Liver (tissue), 9 donors: Measurements from ENCODE around the gene SNHG17. TPM values are rescaled to one million over a fixed set of nuclear protein-coding genes. Genes with fewer than 3 reads are reported as not detected.

Source experiments
- DNase-seq: peaks from one replicate; pipeline ENCODE4 v3.0.0-alpha.2; 2017; ENCODE audit warnings: low spot score
- H3K27ac ChIP-seq, 2 donors: one replicate each; pipeline ENCODE4 v1.7.0; 2013; ENCODE audit warnings: inconsistent platforms in 2 of 2, low read length in 2 of 2, control low read depth in 1 of 2, low read depth in 1 of 2, mild to moderate bottlenecking in 1 of 2
- H3K27me3 ChIP-seq, 4 donors: one replicate each; pipeline versions ENCODE4 v1.6.1 to v1.7.0; 2013; ENCODE audit warnings: low read length in 3 of 4, inconsistent platforms in 1 of 4, mild to moderate bottlenecking in 1 of 4, moderate library complexity in 1 of 4; ENCODE audit not compliant: control insufficient read depth in 4 of 4, insufficient read depth in 4 of 4
- H3K36me3 ChIP-seq, 4 donors: one replicate each; pipeline versions ENCODE4 v1.6.1 to v1.7.0; 2013; ENCODE audit warnings: low read length in 3 of 4, mild to moderate bottlenecking in 3 of 4, low read depth in 1 of 4, moderate library complexity in 1 of 4; ENCODE audit not compliant: control insufficient read depth in 4 of 4, insufficient read depth in 3 of 4
- H3K4me1 ChIP-seq, 4 donors: one replicate each; pipeline versions ENCODE4 v1.6.1 to v1.7.0; 2013; ENCODE audit warnings: low read length in 3 of 4, mild to moderate bottlenecking in 3 of 4, moderate library complexity in 1 of 4; ENCODE audit not compliant: control insufficient read depth in 4 of 4, insufficient read depth in 4 of 4
- H3K4me3 ChIP-seq, 3 donors: one replicate each; pipeline versions ENCODE4 v1.6.1 to v1.7.0; 2013; ENCODE audit warnings: low read length in 3 of 3, control low read depth in 1 of 3, low read depth in 1 of 3, mild to moderate bottlenecking in 1 of 3
- H3K9ac ChIP-seq, 2 donors: one replicate each; pipeline ENCODE4 v1.7.0; 2013; ENCODE audit warnings: low read length in 2 of 2, mild to moderate bottlenecking in 2 of 2, moderate library complexity in 2 of 2, control low read depth in 1 of 2, low read depth in 1 of 2
- H3K9me3 ChIP-seq, 4 donors: one replicate each; pipeline versions ENCODE4 v1.6.1 to v1.7.0; 2013; ENCODE audit warnings: low read length in 3 of 4; ENCODE audit not compliant: control insufficient read depth in 4 of 4
- EGR1 ChIP-seq, 2 donors: IDR thresholded peaks; 2 replicates each; pipeline ENCODE4 v1.6.1; 2016 to 2018; ENCODE audit warnings: antibody characterized with exemption in 2 of 2, low read depth in 2 of 2
- FOXA1 ChIP-seq: IDR thresholded peaks from 2 replicates; pipeline ENCODE4 v1.6.1; 2016; ENCODE audit warnings: antibody characterized with exemption
- FOXA2 ChIP-seq: IDR thresholded peaks from 2 replicates; pipeline ENCODE4 v1.6.1; 2016; ENCODE audit warnings: antibody characterized with exemption
- GABPA ChIP-seq, 2 donors: IDR thresholded peaks in 1 of 2; conservative IDR thresholded peaks in 1 of 2; 2 replicates each; pipeline ENCODE4 v1.6.1; 2016; ENCODE audit warnings: antibody characterized with exemption in 2 of 2, mild to moderate bottlenecking in 1 of 2, moderate library complexity in 1 of 2
- HNF4A ChIP-seq, 2 donors: conservative IDR thresholded peaks; 2 replicates each; pipeline ENCODE4 v1.6.1; 2016; ENCODE audit warnings: antibody characterized with exemption in 2 of 2, mild to moderate bottlenecking in 2 of 2
- HNF4G ChIP-seq: IDR thresholded peaks from 2 replicates; pipeline ENCODE4 v1.6.1; 2016; ENCODE audit warnings: antibody characterized with exemption
- JUND ChIP-seq, 2 donors: IDR thresholded peaks; 2 replicates each; pipeline ENCODE4 v1.6.1; 2016; ENCODE audit warnings: antibody characterized with exemption in 2 of 2
- NR2F2 ChIP-seq: IDR thresholded peaks from 2 replicates; pipeline ENCODE4 v1.6.1; 2016; ENCODE audit warnings: antibody characterized with exemption
- RAD21 ChIP-seq, 2 donors: IDR thresholded peaks; 2 replicates each; pipeline ENCODE4 v1.6.1; 2016; ENCODE audit warnings: antibody characterized with exemption in 2 of 2, mild to moderate bottlenecking in 2 of 2
- REST ChIP-seq: IDR thresholded peaks from 2 replicates; pipeline ENCODE4 v1.6.1; 2016; ENCODE audit warnings: antibody characterized with exemption, mild to moderate bottlenecking
- RXRA ChIP-seq, 2 donors: IDR thresholded peaks; 2 replicates each; pipeline ENCODE4 v1.6.1; 2017 to 2018; ENCODE audit warnings: antibody characterized with exemption in 2 of 2, mild to moderate bottlenecking in 1 of 2
- SP1 ChIP-seq: IDR thresholded peaks from 2 replicates; pipeline ENCODE4 v1.6.1; 2018; ENCODE audit warnings: antibody characterized with exemption, mild to moderate bottlenecking
- TAF1 ChIP-seq: conservative IDR thresholded peaks from 2 replicates; pipeline ENCODE4 v1.6.1; 2016; ENCODE audit warnings: antibody characterized with exemption, mild to moderate bottlenecking
- YY1 ChIP-seq: IDR thresholded peaks from 2 replicates; pipeline ENCODE4 v1.6.1; 2016; ENCODE audit warnings: antibody characterized with exemption, mild to moderate bottlenecking
- WGBS: extraction: QIAGEN DNeasy Blood & Tissue Kit; methylation state at CpG from one replicate; pipeline ENCODE4 v1.1.7; 2013; 5-methylcytosine and 5-hydroxymethylcytosine counted together
- polyA plus RNA-seq, 2 donors: library from polyadenylated mRNA; stranded (reverse) in 1 of 2; unstranded in 1 of 2; fragments of 200-250 nt in 1 of 2; fragments of >200 nt in 1 of 2; fragmentation: Nextera tagmentation in 1 of 2; extraction: Ambion mirVana in 1 of 2; gene quantifications; one replicate each; pipeline versions ENCODE4 v1.2.1 to v1.2.3, GENCODE V29; 2013 to 2015
- total RNA-seq, 2 donors: library from RNA; depleted of rRNA; stranded (reverse); fragments of >200 nt; gene quantifications; one replicate each; pipeline ENCODE4 v1.2.3, GENCODE V29; 2014
- TF ChIP-seq, protein P1 (sequence below): IDR thresholded peaks from 2 replicates; pipeline ENCODE4 v1.6.1; 2016; ENCODE audit warnings: antibody characterized with exemption
- TF ChIP-seq, protein P2 (sequence below): IDR thresholded peaks from 2 replicates; pipeline ENCODE4 v1.6.1; 2016; ENCODE audit warnings: antibody characterized with exemption
- TF ChIP-seq, protein P3 (sequence below): IDR thresholded peaks from 2 replicates; pipeline ENCODE4 v1.6.1; 2016; ENCODE audit warnings: antibody characterized with exemption
- TF ChIP-seq, protein P4 (sequence below): fragments of 150-350 bp; IDR thresholded peaks from 2 replicates; pipeline ENCODE4 v1.5.1; 2017; ENCODE audit warnings: improper control_type of control experiment, low read depth, low read length; ENCODE audit not compliant: missing input control
- donor health status: healthy.
- donor health status: healthy.
- donor health status: healthy.
- donor health status: healthy.
- donor health status: healthy.

Gene SNHG17
- total and polyA plus RNA-seq, 4 donors: 6.3 to 24.6 (median 14.0) TPM

DNA sequence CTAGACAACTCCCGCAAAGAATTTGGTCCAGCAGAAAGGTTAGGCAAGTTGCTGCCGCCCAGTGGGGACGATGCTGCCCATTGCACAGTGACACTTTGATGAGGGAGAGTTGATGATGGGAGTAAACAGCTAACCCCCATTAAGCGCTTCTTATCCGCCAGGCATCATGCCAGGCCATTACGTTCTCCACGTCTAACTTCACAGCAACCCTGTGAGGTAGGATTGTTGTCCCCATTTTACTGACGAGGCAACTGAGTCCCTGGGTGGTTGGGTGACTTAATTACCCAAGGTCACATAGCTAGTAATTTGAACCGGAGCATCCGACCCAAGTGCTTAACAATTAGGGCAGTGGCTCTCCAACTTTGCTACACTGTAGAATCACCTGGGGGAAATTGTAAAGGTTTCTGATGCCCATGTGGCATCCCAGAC lies 38.3 kb upstream of the SNHG17 start:
- Histone ChIP-seq H3K36me3 (peaks cover 0 to 1% (median 0%) of the 10 kb centered on the region in 4 donors), H3K27ac (peak overlapping the region in 1 of 2 donors; percentile 82), H3K27me3 (no peaks in the 10 kb centered on the region), H3K9me3 (no peaks in the 10 kb centered on the region), H3K9ac (peak overlapping the region; percentile 40 to 91), H3K4me1 (peaks cover 8 to 26% (median 12%) of the 10 kb centered on the region in 4 donors), H3K4me3 (peak overlapping the region; percentile 80 to 96 (median 89))
- no peak for TF ChIP-seq HNF4A (conservative IDR thresholded peaks at IDR 0.05)
- TF ChIP-seq RAD21 (IDR thresholded peaks at IDR 0.05): peak in 1 of 2 donors; percentile 20
- no peak for TF ChIP-seq FOXA2
- TF ChIP-seq NR2F2: no peak
- WGBS: 13% methylated on average over 10 of the region's 10 CpGs
- DNase-seq: no peak

GRCh38 chr20:38472513-38473366 lies 37.6 kb upstream of the SNHG17 start, which contains the start of gene RALGAPB:
RALGAPB (plus strand) TSS chr20:38472843; CDS start chr20:38488433, 15,590 bp downstream.
- H3K36me3 ChIP-seq: peaks cover 0 to 1% (median 0%) of the 10 kb centered on the region in 4 donors
- H3K27me3 ChIP-seq: no peaks in the 10 kb centered on the region
- DNase-seq: peak; percentile 98
- under 1% methylated on average over 81 of the region's 81 CpGs for WGBS
- peak within 1 kb of the TSS; percentile 74 to 91 for H3K9ac ChIP-seq
- TF ChIP-seq YY1 (peak; percentile 85), FOXA1 (no peak), RXRA (IDR thresholded peaks at IDR 0.05) (peak; percentile 29 to 45), REST (peak; percentile 42), JUND (IDR thresholded peaks at IDR 0.05) (peak in 1 of 2 donors; percentile 41), SP1 (peak; percentile 60), HNF4A (conservative IDR thresholded peaks at IDR 0.05) (no peak), RAD21 (IDR thresholded peaks at IDR 0.05) (peak; percentile 61 to 68), HNF4G (no peak), FOXA2 (no peak), GABPA (IDR thresholded peaks at IDR 0.05 in 1 of 2, conservative IDR thresholded peaks at IDR 0.05 in 1 of 2) (peak; percentile 35 to 93), NR2F2 (no peak), EGR1 (IDR thresholded peaks at IDR 0.05; ENCODE audit: low read depth in 2 of 2) (peak in 1 of 2 donors; percentile 35), TAF1 (peak; percentile 84)
- TF ChIP-seq, protein P1, sequence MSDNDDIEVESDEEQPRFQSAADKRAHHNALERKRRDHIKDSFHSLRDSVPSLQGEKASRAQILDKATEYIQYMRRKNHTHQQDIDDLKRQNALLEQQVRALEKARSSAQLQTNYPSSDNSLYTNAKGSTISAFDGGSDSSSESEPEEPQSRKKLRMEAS: peak; percentile 52
- TF ChIP-seq, protein P2, sequence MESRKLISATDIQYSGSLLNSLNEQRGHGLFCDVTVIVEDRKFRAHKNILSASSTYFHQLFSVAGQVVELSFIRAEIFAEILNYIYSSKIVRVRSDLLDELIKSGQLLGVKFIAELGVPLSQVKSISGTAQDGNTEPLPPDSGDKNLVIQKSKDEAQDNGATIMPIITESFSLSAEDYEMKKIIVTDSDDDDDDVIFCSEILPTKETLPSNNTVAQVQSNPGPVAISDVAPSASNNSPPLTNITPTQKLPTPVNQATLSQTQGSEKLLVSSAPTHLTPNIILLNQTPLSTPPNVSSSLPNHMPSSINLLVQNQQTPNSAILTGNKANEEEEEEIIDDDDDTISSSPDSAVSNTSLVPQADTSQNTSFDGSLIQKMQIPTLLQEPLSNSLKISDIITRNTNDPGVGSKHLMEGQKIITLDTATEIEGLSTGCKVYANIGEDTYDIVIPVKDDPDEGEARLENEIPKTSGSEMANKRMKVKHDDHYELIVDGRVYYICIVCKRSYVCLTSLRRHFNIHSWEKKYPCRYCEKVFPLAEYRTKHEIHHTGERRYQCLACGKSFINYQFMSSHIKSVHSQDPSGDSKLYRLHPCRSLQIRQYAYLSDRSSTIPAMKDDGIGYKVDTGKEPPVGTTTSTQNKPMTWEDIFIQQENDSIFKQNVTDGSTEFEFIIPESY: peak; percentile 63
- TF ChIP-seq, protein P3, sequence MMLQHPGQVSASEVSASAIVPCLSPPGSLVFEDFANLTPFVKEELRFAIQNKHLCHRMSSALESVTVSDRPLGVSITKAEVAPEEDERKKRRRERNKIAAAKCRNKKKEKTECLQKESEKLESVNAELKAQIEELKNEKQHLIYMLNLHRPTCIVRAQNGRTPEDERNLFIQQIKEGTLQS: no peak
- TF ChIP-seq, protein P4, sequence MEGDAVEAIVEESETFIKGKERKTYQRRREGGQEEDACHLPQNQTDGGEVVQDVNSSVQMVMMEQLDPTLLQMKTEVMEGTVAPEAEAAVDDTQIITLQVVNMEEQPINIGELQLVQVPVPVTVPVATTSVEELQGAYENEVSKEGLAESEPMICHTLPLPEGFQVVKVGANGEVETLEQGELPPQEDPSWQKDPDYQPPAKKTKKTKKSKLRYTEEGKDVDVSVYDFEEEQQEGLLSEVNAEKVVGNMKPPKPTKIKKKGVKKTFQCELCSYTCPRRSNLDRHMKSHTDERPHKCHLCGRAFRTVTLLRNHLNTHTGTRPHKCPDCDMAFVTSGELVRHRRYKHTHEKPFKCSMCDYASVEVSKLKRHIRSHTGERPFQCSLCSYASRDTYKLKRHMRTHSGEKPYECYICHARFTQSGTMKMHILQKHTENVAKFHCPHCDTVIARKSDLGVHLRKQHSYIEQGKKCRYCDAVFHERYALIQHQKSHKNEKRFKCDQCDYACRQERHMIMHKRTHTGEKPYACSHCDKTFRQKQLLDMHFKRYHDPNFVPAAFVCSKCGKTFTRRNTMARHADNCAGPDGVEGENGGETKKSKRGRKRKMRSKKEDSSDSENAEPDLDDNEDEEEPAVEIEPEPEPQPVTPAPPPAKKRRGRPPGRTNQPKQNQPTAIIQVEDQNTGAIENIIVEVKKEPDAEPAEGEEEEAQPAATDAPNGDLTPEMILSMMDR: peak; percentile 24
- H3K27ac ChIP-seq: peak within 1 kb of the TSS; percentile 47 to 82
- H3K9me3 ChIP-seq: no peaks in the 10 kb centered on the region
- peak within 1 kb of the TSS; percentile 80 to 96 (median 89) for H3K4me3 ChIP-seq
- H3K4me1 ChIP-seq: peaks cover 8 to 26% (median 12%) of the 10 kb centered on the region in 4 donors
